ENCODE data around the gene KCNMA1. TPM values are rescaled to one million over a fixed set of nuclear protein-coding genes. Genes with fewer than 3 reads are reported as not detected.

The KCNMA1 gene
- total RNA-seq, 1 donor from 2014 or later: 6.7 TPM

GRCh38 chr10:77385315-77385714 lies 252.3 kb downstream of the KCNMA1 start:
- no peak for DNase-seq (ENCODE audit: extremely low read depth, low read depth, low spot score)

- DNase-seq (ENCODE audit: extremely low read depth, low read depth, low spot score): no peak
Observed at GRCh38 chr10:77383861-77384553, 253.6 kb downstream of the KCNMA1 start.

- no peak for DNase-seq (ENCODE audit: extremely low read depth, low read depth, low spot score)
Observed at GRCh38 chr10:77381750-77382149, 255.9 kb downstream of the KCNMA1 start.

GRCh38 chr10:77380723-77381122 lies 256.9 kb downstream of the KCNMA1 start:
- DNase-seq (ENCODE audit: extremely low read depth, low read depth, low spot score): no peak

GRCh38 chr10:77380191-77380590 lies 257.4 kb downstream of the KCNMA1 start:
- no peak for DNase-seq (ENCODE audit: extremely low read depth, low read depth, low spot score)

- DNase-seq (ENCODE audit: extremely low read depth, low read depth, low spot score): no peak
Observed at GRCh38 chr10:77378366-77379349, 258.9 kb downstream of the KCNMA1 start.

GRCh38 chr10:77377678-77378352 lies 259.8 kb downstream of the KCNMA1 start:
- no peak for DNase-seq (ENCODE audit: extremely low read depth, low read depth, low spot score)

- no peak for DNase-seq (ENCODE audit: extremely low read depth, low read depth, low spot score)
Observed at GRCh38 chr10:77377034-77377433, 260.6 kb downstream of the KCNMA1 start.

GRCh38 chr10:77374189-77374656 lies 263.4 kb downstream of the KCNMA1 start:
- DNase-seq (ENCODE audit: extremely low read depth, low read depth, low spot score): no peak

GRCh38 chr10:77371848-77372799 lies 265.5 kb downstream of the KCNMA1 start:
- no peak for DNase-seq (ENCODE audit: extremely low read depth, low read depth, low spot score)

GRCh38 chr10:77371421-77371820 lies 266.2 kb downstream of the KCNMA1 start:
- DNase-seq (ENCODE audit: extremely low read depth, low read depth, low spot score): no peak

GRCh38 chr10:77368006-77368405 lies 269.6 kb downstream of the KCNMA1 start:
- DNase-seq (ENCODE audit: extremely low read depth, low read depth, low spot score): no peak

GRCh38 chr10:77363210-77363609 lies 274.4 kb downstream of the KCNMA1 start:
- no peak for DNase-seq (ENCODE audit: extremely low read depth, low read depth, low spot score)

- no peak for DNase-seq (ENCODE audit: extremely low read depth, low read depth, low spot score)
Observed at GRCh38 chr10:77361831-77362230, 275.8 kb downstream of the KCNMA1 start.

GRCh38 chr10:77361426-77361825 lies 276.2 kb downstream of the KCNMA1 start:
- DNase-seq (ENCODE audit: extremely low read depth, low read depth, low spot score): no peak

GRCh38 chr10:77360835-77361234 lies 276.8 kb downstream of the KCNMA1 start:
- no peak for DNase-seq (ENCODE audit: extremely low read depth, low read depth, low spot score)

- no peak for DNase-seq (ENCODE audit: extremely low read depth, low read depth, low spot score)
Observed at GRCh38 chr10:77359950-77360520, 277.6 kb downstream of the KCNMA1 start.

- DNase-seq (ENCODE audit: extremely low read depth, low read depth, low spot score): no peak
Observed at GRCh38 chr10:77359287-77359691, 278.3 kb downstream of the KCNMA1 start.

- DNase-seq (ENCODE audit: extremely low read depth, low read depth, low spot score): no peak
Observed at GRCh38 chr10:77358656-77359055, 279.0 kb downstream of the KCNMA1 start.

Data from glomerular endothelial cell (primary cell).